Measurements from ENCODE around the gene TNS1. TPM values are rescaled to one million over a fixed set of nuclear protein-coding genes. Genes with fewer than 3 reads are reported as not detected.

The TNS1 gene
- total RNA-seq, 1 experiment from 2014 or later: 4.5 TPM

- no peak overlapping the region for H3K4me3 Mint-ChIP-seq
- no peak for TF ChIP-seq IRF2 (CRISPR knock-in tag; IDR thresholded peaks at IDR 0.05; ENCODE audit: borderline replicate concordance, low read depth)
- no peak for TF ChIP-seq RELA (CRISPR knock-in tag; IDR thresholded peaks at IDR 0.05; ENCODE audit: borderline replicate concordance)
- no peak for TF ChIP-seq ATF1 (CRISPR knock-in tag; IDR thresholded peaks at IDR 0.05)
- TF ChIP-seq GRHL2 (CRISPR knock-in tag; IDR thresholded peaks at IDR 0.05; ENCODE audit: insufficient replicate concordance, severe bottlenecking): no peak
- TF ChIP-seq ZNF416 (CRISPR knock-in tag; IDR thresholded peaks at IDR 0.05): no peak
- TF ChIP-seq AFF4 (CRISPR knock-in tag; IDR thresholded peaks at IDR 0.05; ENCODE audit: borderline replicate concordance): no peak
- TF ChIP-seq ZNF138 (CRISPR knock-in tag; conservative IDR thresholded peaks at IDR 0.05): no peak
- no peak for TF ChIP-seq STAT6 (CRISPR knock-in tag; conservative IDR thresholded peaks at IDR 0.05; ENCODE audit: low read depth)
- no peak for TF ChIP-seq PRRX2 (CRISPR knock-in tag; IDR thresholded peaks at IDR 0.05)
- TF ChIP-seq ZNF317 (CRISPR knock-in tag; IDR thresholded peaks at IDR 0.05; ENCODE audit: borderline replicate concordance, low read depth): no peak
- no peak for TF ChIP-seq TP53 (CRISPR knock-in tag; IDR thresholded peaks at IDR 0.05)
- TF ChIP-seq ATF6 (CRISPR knock-in tag; IDR thresholded peaks at IDR 0.05): no peak
- no peak for TF ChIP-seq MLX (CRISPR knock-in tag; IDR thresholded peaks at IDR 0.05)
- TF ChIP-seq ZNF263 (CRISPR knock-in tag; IDR thresholded peaks at IDR 0.05; ENCODE audit: low read depth): no peak
- no peak for TF ChIP-seq EMX1 (CRISPR knock-in tag; IDR thresholded peaks at IDR 0.05)
- TF ChIP-seq PRDM15 (CRISPR knock-in tag; IDR thresholded peaks at IDR 0.05): no peak
- no peak for TF ChIP-seq JAZF1 (CRISPR knock-in tag; IDR thresholded peaks at IDR 0.05)
- TF ChIP-seq ELF4 (CRISPR knock-in tag; IDR thresholded peaks at IDR 0.05; ENCODE audit: low read depth): no peak
- no peak for TF ChIP-seq ETV6 (CRISPR knock-in tag; IDR thresholded peaks at IDR 0.05)
- no peak for TF ChIP-seq MYBL2 (CRISPR knock-in tag; IDR thresholded peaks at IDR 0.05)
- ATAC-seq (no peak), DNase-seq (ENCODE audit: low spot score) (no peak)
- H3K27ac Mint-ChIP-seq: no peak overlapping the region
- POLR2A ChIA-PET: no interaction called here
- H3K27me3 Mint-ChIP-seq (ENCODE audit: low read depth): peaks cover 10% of the 10 kb centered on the region
- H3K36me3 Mint-ChIP-seq: no peaks in the 10 kb centered on the region
- CTCF ChIA-PET: interaction anchor here (0.7 to 2.5 kb wide), 4 partner anchors 10 to 258 kb away, joined by 3 to 12 read pairs (median 4); no protein-coding TSS in a partner anchor
- no peaks in the 10 kb centered on the region for H3K4me1 Mint-ChIP-seq
- peaks cover 8% of the 10 kb centered on the region for H3K9me3 Mint-ChIP-seq
Measured at GRCh38 chr2:218043701-218044109, 40.9 kb upstream of the TNS1 start.

Measured in WTC11 (cell line).